SU-DHL-6 (cell line): ENCODE measurements around the gene CTDP1.

ENCODE experiments used
- EZH2phosphoT487 ChIP-seq: fragments of 200-600 bp; sonication (generic), shearing (Covaris generic); conservative IDR thresholded peaks from 2 replicates; pipeline ENCODE4 v1.6.1; 2018; ENCODE audit warnings: mild to moderate bottlenecking, antibody characterized with exemption, low read length, moderate library complexity, mixed read lengths
- TF ChIP-seq, protein P1 (sequence below): fragments of 200-600 bp; sonication (generic); IDR thresholded peaks from one replicate; pipeline ENCODE4 v1.5.1; 2017; ENCODE audit warnings: antibody characterized with exemption, mild to moderate bottlenecking, low read length, moderate library complexity; ENCODE audit not compliant: insufficient read depth, poor library complexity, severe bottlenecking

- TF ChIP-seq, protein P1, sequence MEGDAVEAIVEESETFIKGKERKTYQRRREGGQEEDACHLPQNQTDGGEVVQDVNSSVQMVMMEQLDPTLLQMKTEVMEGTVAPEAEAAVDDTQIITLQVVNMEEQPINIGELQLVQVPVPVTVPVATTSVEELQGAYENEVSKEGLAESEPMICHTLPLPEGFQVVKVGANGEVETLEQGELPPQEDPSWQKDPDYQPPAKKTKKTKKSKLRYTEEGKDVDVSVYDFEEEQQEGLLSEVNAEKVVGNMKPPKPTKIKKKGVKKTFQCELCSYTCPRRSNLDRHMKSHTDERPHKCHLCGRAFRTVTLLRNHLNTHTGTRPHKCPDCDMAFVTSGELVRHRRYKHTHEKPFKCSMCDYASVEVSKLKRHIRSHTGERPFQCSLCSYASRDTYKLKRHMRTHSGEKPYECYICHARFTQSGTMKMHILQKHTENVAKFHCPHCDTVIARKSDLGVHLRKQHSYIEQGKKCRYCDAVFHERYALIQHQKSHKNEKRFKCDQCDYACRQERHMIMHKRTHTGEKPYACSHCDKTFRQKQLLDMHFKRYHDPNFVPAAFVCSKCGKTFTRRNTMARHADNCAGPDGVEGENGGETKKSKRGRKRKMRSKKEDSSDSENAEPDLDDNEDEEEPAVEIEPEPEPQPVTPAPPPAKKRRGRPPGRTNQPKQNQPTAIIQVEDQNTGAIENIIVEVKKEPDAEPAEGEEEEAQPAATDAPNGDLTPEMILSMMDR = no peak
- no peak for TF ChIP-seq EZH2phosphoT487
Measured at GRCh38 chr18:79790996-79791972, 111.7 kb downstream of the CTDP1 start.
